GM20000 (cell line): ENCODE measurements around the gene KCMF1.

Experiments used
- DNase-seq: peaks from one replicate; pipeline ENCODE4 v3.0.0; 2012; ENCODE audit warnings: low spot score
- CTCF ChIP-seq: IDR thresholded peaks from 2 replicates; pipeline ENCODE4 v1.5.1; 2012; ENCODE audit warnings: mild to moderate bottlenecking, control low read depth; ENCODE audit errors: extremely low read depth, missing control alignments

The KCMF1 gene

DNA sequence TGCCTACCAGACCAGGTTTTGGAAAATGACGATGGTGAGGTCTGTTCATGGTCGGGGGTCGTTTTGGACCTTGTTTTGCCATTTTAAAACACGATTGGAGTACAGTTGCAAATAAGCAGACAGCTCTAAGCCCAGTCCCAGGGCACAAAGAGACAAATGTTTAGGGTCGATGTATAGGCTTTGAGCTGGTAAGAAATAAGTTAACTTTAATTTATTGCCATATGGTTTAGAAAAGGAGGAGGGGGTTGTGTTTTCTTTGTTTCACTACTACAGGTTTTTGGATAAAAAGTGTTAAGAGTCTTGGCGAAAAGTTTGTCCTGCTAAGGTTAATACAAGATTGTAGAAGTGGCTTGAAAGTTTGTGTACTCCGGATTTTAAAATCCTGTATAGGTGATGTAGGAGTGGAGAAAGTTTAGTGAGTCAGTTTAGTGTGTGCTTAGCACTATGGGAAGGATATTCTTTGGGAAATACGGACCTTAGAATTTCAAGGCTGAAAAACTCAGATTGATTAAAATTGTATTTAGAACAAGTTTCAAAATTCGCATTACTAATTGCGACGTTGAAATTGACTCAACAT, 1.3 kb downstream of the KCMF1 start:
- TF ChIP-seq CTCF = no peak
- no peak for DNase-seq

DNA sequence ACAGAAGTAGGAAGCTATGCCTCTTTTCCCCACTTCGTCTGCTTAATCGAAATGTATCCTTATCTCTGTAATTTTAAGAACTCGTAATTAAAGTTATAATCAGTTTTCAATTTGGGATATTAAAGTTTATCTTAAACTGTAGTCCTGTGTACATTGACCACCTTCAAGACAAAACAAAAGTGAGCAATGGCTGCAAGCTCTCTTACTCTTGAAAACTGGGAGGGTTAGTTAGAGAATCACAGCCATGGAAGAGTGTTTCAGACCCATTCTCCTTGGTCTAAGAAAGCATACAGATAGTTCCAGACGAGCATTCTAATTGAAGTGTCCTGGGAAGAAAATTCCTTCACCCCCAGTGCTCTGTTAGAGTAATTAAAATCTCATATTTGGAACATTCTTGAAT, 2.0 kb downstream of the KCMF1 start:
- no peak for TF ChIP-seq CTCF
- DNase-seq = no peak

GRCh38 chr2:84980263-84980983, 9.5 kb downstream of the KCMF1 start:
- no peak for TF ChIP-seq CTCF

DNA sequence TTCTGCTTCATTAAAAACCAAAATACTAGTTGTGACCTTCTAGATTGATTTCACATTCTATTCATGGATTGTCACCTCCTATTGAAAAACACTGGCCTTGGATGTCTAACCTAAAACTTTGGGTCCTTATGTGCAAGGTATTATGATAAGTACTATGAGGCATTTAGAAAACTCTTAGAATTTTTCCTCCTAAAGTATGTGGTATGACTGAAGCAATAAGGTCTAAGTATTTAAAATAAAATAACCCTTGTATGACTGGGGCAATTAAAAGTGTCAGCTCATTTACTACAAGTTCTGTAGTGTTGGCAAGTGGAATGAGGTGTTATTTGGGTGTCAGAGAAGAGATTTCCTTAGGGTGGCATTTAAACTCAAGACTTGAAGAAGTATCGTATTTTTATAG, 15.1 kb downstream of the KCMF1 start:
- TF ChIP-seq CTCF = no peak

More at GRCh38 chr2:84980263-84980983, 9.5 kb downstream of the KCMF1 start:
- no peak for DNase-seq

DNA sequence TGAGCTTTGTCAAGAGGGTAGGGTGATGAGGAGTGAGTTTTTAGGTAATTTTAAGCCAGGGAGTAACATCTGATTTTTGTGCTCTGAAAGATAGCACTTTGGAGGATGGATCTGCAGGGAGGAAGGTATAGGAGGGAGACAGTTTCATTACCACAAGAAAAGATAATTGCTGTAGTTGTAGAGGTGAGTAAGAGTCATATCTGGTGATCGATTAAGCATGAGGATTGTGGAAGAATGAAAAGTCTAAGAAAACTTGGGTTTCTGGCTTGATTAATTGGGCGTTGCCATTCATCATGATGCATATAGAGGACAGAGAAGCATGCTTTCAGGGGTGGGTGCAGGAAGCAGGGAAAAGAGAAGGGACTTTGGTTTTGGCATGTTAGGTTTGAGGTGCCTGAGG, 18.5 kb downstream of the KCMF1 start:
- DNase-seq = no peak
- TF ChIP-seq CTCF = no peak

More for the DNA sequence above, 15.1 kb downstream of the KCMF1 start:
- DNase-seq = no peak

GRCh38 chr2:84989927-84990326, 19.0 kb downstream of the KCMF1 start:
- no peak for DNase-seq
- TF ChIP-seq CTCF = no peak

DNA sequence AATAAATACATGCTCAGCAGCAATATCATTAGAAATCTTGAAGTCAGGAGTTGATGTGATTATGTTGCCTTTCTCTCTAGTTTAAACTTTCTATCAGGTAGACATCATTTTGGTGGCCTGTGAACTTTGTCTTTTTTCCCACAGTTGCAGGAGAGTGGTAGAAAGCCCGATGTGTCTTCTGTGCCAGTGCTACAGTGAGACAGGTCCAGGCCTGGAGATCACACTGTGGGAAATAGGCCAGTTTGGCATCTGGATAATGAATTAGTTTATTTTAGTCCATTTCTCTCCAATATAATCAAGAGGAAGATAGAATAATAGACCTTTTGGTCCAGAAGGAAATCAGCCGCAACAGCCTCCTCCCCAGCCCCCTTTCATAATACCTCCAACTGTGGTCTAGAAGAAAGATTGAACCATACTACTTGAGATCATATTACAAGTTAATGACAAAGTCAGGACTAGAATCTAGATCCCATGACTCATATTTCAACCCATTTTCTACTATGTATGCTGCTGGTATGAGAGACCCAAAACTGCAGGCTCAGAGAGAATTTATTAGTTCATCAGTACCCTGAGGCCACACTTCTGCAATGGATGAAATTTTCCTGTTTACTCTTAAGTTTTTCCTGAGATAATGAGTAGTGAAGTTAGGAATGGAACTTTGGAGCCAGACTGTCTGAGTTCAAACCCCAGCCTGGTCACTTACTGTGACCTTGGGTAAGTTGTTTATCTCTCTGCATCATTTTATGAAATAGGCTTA, 20.6 kb downstream of the KCMF1 start:
- DNase-seq = no peak

More for the DNA sequence above, 20.6 kb downstream of the KCMF1 start:
- no peak for TF ChIP-seq CTCF
